HCEC 1CT (cell line): ENCODE results near the gene GSTP1.

ENCODE experiments used
- DNase-seq: peaks from one replicate; pipeline ENCODE4 v3.0.0-alpha.2; 2017

The GSTP1 gene

DNA sequence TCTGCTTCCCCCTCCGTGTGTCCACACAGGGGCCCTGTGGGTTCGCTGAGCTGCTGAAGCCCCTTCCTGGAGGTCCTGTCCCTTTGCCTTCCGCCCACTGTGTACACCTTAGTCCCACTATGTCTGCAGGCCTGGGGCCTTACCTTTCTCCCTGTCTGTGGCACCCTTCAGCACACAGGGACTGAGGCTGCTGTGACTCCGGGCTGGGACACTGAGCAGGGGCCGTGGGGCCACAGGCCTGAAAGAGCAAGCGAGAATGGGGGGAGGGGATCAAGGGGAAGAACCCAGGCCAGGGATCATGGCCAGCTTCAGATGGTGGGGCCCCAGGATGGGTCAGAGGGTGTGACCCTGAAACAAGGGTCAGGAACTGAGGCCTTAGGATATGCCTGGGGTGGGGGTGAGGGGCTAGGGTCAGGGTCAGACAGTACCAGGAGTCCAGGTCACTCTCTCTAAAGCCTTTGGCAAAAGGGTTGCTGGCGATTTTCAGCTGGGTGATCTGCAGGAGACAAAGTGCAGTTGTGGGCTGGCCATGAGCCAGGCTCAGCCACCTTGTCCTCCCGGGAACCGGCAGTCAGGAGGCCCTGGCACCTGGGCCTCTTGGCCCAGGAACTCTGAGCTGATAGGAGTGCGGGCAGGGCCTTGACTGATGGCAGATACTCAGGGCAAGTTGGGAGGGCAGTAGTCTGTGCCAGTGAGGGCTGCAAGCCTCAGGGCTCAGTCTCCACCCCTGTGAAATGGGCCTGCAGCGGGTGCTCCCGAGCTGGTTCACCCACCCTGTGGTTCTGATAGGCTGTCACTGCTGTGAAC, 48.8 kb downstream of the GSTP1 start:
- DNase-seq: no peak

DNA sequence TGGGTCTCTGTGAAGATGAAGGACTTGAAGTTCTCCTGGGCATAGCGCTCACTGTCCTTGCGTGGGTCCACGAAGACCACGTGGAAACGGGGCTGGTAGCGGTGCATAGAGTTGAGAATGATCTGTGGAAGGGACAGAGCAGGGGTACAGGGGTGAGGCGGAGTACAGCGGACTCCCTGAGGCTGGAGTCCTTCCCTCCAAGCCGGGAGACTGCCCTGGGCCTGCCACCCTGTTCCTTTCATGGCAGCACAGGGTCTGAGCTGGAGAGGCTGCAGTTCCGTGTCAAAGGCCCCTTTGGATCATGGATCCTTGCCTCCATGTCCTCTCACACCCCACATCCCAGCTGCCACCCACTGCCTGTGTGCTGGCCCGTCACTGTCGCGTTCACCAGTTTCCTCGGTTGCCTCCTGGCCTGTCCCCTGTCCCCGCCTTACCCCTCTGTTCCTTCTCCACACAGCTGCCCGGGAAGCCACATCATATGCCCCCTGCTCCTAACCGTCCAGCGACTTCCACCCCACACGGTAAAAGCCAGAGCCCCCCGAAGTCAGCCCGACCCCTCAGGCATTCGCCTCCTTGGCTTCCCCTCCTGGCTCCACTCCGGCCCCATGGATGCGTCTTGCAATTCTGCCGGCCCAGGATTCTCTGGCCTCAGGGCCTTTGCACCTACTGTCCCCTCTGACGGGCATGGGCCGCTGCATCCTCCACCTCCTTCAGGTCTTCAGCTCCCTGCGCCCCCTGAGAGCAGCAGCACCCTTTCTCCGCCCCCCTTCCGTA, 49.6 kb downstream of the GSTP1 start:
- no peak for DNase-seq

DNA sequence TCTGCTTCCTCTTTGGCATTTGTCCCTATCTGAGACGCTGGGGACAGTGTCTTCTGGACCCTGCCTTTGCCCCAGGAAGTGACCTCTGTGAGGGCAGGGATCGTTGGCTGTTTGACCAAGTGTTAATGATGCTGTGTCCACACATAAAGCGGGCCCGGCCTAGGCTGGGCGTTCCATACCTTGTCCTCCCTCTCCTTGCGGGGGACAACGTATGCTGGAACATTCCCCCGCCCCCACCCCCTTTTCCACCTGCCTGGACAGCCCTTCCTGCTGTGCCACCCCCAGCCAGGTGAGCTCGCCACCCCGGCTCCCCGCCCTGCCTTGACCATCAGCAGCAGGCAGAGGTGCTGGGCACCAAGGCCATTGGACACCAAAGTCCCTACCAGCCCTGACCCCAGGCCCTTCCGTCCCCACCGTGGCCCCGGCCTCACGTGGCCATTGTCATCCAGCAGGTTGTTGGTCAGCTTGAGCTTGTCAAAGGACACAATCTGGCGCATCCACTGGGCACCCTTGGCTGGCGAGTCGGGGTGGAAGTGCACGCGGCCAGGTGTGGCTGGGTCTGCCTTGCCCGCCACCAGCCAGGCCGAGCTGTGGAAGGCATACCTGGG, 50.2 kb downstream of the GSTP1 start:
- DNase-seq: no peak

DNA sequence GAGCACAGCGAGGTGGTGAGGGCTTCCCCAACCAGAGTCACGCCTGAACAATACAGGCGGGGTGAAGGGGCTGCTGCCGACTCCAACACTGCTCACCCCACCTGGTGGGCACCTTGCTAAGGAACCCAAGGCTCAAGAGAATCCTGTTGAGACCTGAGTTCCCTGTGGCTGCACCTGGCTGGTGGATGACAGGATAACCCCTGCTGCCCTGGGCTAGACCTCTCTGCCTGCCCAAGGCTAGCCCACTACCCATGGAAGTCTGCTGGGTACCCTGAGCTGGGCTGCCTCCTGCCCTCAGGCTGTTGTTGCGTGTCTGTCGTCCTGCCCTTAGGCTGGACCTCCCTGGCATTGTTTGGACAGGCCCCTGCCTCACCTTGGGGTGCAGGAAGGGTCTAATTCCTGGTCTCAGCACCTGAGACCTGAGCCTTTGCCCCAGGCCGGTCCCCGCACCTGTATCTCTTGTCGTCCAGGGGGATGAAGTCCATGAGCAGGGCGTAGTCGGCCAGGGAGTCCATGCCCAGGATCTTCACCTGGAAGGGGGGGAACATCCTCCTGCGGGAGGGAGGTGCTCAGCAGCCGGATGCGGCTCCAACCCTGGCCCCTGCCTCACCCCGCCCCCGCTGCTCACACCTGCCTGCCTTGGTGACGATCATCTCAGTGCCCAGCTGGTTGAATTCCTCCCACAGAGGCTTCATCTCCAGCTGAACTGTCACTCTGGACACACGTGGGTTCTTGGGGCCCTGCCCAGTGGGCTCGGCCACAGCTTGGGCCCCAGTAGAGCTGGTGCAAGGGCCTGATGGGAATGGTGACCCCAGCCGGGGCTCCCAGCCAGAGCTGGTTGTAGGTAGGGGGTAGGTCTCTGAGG, 51.0 kb downstream of the GSTP1 start:
- no peak for DNase-seq

DNA sequence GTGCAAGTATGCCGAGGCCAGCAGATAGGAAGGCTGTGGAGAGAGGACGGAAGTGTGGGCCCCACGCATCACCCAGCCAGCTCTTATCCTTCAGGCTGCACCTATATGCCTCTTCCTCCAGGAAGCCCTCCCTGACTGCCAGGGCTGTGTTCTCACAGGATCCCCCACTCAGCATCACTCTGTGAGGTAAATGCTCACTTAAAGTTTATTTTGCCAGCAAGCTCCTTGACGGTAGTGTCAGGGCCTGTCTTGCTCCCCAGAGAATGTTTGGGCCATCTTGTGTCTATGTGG, 51.6 kb downstream of the GSTP1 start:
- DNase-seq: no peak
